GM13977 (cell line): Measurements from ENCODE around the gene INF2.

Source experiments
- DNase-seq: peaks from one replicate; pipeline ENCODE4 v3.0.0; 2012; ENCODE audit warnings: low spot score
- in situ Hi-C: fragments of 300-500 bp; cut with MboI; formaldehyde crosslinking; loops from one replicate; pipeline ENCODE4 v1.12.0; 2022; ENCODE audit warnings: low sequenced_read_pairs, low pct_unique_long_range_greater_than_20kb, mixed read lengths, inconsistent platforms; ENCODE audit not compliant: unreplicated experiment
- TF ChIP-seq, protein P1 (sequence below): IDR thresholded peaks from 2 replicates; pipeline ENCODE4 v1.5.1; 2012; ENCODE audit warnings: mild to moderate bottlenecking, control low read depth; ENCODE audit not compliant: insufficient read depth; ENCODE audit errors: extremely low read depth, missing control alignments

The INF2 gene

DNA sequence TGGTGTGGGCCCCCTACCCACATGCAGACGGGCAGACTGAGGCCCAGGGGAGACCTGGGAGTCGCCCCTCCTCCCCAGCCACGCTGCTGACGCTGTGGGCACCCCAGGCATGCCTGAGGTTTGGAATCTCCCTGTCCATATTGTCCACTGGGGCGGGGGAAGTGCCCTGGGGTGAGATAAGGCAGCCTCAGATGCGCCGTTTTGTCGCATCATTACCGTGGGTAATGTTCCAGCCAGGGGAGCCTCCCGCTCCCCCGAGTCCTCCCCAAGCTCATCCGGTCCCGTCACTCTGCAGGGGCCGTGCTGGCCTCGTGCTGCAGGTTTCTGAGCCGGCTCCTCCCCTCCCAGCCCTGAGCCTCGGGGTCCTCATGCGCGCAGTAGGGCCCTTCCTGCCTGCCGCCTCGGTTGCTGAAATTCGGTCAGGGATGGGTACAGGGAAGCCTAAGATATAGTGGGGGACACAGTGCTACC lies 11.4 kb downstream of the INF2 start:
- TF ChIP-seq, protein P1, sequence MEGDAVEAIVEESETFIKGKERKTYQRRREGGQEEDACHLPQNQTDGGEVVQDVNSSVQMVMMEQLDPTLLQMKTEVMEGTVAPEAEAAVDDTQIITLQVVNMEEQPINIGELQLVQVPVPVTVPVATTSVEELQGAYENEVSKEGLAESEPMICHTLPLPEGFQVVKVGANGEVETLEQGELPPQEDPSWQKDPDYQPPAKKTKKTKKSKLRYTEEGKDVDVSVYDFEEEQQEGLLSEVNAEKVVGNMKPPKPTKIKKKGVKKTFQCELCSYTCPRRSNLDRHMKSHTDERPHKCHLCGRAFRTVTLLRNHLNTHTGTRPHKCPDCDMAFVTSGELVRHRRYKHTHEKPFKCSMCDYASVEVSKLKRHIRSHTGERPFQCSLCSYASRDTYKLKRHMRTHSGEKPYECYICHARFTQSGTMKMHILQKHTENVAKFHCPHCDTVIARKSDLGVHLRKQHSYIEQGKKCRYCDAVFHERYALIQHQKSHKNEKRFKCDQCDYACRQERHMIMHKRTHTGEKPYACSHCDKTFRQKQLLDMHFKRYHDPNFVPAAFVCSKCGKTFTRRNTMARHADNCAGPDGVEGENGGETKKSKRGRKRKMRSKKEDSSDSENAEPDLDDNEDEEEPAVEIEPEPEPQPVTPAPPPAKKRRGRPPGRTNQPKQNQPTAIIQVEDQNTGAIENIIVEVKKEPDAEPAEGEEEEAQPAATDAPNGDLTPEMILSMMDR = no peak
- in situ Hi-C loops = no loop called here

DNA sequence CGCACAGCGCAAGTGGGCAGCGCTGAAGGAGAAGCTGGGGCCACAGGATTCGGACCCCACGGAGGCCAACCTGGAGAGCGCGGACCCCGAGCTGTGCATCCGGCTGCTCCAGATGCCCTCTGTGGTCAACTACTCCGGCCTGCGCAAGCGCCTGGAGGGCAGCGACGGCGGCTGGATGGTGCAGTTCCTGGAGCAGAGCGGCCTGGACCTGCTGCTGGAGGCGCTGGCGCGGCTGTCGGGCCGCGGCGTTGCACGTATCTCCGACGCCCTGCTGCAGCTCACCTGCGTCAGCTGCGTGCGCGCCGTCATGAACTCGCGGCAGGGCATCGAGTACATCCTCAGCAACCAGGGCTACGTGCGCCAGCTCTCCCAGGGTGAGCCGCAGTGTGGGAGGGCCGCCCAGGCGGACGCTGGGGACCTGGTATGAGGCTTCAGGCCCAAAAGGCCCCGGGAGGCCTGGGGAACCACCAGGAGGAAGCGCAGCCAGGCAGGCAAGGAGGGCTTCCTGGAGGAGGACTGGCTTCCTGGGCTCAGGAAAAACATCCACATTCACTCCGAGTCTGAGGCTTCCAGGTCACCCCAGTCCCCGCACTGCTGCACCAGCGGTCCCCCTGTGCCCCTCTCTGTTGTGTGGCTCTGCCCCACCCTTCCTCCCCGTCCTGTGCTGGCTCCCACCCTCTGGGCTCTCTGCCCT lies 12.1 kb downstream of the INF2 start:
- in situ Hi-C loops = no loop called here
- TF ChIP-seq, protein P1 = no peak
- DNase-seq = no peak

More for the DNA sequence above, 11.4 kb downstream of the INF2 start:
- DNase-seq = no peak

DNA sequence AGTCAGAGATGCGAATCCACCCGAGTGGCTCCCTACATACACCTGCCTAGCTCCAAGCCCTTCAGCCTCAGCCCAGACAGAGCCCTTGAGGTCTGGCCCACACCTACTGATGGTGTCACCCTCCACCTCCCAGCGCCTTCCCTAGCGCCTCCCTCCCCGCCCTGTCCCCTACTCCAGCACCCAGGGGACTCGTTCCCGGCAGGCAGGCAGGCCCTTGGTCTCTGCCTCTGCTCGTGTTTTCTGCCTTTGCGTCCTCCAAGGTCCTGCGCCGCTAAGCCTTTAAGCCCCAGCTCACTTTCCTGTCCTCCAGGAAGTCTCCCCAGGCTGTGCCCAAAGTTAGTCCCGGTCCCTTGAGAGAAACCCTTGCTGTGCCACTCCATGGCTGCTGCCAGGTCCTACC lies 12.7 kb downstream of the INF2 start:
- in situ Hi-C loops = no loop called here
- TF ChIP-seq, protein P1 = no peak
- DNase-seq = no peak

DNA sequence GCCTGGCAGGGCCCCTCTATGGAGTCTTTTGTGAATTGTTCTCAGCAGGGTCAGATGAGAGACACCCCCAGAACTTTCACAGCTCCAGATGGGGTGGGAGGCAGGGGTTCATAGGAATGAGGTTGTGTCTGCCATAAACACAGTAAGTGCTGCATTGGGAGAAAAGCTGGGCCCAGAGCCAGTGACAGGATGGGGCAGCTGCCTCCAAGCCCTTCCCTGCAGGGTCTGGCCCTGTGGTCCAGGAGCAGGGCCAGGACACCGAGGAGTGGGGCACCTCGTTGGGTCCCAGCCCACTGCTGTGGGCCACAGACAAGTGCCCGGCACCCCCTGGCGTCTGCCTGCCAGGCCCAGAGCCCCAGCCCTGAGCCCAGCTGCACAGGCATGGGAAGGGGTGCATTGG lies 13.3 kb downstream of the INF2 start:
- no peak for DNase-seq
- TF ChIP-seq, protein P1 = no peak
- in situ Hi-C loops = no loop called here

DNA sequence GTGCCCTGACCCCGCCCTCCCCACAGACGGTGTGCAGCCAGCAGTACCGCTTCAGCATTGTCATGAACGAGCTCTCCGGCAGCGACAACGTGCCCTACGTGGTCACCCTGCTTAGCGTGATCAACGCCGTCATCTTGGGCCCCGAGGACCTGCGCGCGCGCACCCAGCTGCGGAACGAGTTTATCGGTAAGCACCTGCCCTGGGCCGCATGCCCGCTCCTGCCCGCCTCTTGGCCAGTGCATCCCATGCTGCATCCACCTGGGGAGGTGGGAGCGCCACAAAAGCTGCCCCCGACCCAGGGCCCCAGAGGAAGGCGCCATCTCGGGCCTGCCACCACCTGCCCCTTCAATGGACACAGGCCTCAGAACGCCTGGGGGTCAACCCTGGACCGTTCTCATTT lies 13.9 kb downstream of the INF2 start:
- no peak for DNase-seq
- TF ChIP-seq, protein P1 = no peak
- in situ Hi-C loops = no loop called here

DNA sequence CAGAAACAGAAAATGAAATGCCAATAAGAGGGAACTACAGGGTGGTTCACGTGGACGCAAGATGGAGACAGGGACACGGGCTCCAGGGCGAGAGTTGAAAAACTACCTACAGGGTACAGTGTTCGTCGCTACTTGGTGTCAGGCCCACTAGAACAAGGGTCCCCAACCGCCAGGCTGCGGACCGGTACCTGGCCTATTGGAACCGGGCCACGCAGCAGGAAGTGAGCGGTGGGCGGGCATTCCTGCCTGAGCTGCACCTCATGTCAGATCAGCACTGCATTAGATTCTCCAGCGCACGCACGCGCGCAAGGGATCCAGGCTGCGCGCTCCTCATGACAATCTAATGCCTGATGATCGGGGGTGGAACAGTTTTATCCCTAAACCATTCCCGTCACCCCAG lies 14.8 kb downstream of the INF2 start:
- TF ChIP-seq, protein P1 = no peak
- DNase-seq = no peak
- in situ Hi-C loops = no loop called here
